NCI-H345 treated with DMSO at 0.1 percent for 48 hours (cell line): ENCODE results near the gene RAPGEF5.

Source experiments
- DNase-seq: peaks from one replicate; lab custom pipeline; 2025; ENCODE audit not compliant: unreplicated experiment; lab: John Stamatoyannopoulos, UW

The RAPGEF5 gene

GRCh38 chr7:22229148-22229547 lies 127.8 kb downstream of the RAPGEF5 start:
- no peak for DNase-seq

- no peak for DNase-seq
Measured at GRCh38 chr7:22223807-22224206, 133.1 kb downstream of the RAPGEF5 start.

DNA sequence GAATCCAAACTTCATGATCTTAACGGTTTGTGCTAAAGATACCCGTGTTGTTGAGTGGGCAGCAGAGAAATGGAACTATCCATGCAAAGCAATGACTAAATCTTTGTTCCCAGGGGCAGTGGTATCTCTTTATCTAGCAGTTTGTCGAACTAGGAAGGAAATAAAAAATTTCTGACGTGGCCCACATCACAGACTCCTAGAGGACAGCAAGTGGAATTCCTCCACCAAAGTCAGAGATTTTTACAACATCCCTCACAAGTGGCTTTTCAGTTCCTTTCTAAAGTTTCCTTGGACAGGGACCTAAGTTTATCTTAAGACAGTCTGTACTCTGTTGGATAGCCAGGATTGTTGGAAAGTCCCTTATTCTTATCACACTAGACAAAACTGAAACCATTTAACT lies 136.0 kb downstream of the RAPGEF5 start:
- no peak for DNase-seq

DNA sequence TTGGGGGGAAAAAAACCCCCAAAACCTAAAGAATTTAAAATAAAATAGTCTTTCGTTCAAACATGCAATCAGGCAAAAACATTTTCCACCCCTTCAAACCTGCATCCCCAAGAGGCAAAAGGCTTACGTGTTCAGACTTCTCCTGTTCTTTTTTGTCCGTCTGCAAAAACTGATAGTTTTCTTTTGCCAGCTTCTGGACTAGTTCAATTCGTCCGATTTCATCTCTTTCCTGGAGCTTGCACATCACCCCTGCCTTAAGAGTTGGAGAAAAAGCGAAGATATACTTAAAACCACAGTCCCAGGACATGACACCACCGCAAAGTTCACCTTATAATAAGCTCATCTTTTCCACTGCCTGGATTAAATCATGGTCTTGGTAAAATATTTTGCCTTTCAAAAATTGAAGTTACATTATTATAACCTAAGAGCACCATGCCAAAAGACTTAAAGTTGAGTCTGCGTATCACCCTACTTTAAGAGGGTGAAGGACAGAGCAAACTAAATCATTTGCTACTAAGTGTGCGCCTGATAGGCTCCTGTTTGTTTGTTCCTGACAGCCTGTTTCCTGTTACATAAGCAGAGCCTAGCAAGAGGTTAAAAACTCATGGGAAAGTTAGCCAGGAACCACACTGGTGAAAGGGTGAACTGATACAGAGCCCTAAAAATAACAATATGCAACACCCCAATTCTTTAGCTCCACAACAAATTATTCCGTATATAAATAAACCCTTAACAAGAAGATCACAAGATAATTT lies 137.0 kb downstream of the RAPGEF5 start:
- DNase-seq, result no peak

DNA sequence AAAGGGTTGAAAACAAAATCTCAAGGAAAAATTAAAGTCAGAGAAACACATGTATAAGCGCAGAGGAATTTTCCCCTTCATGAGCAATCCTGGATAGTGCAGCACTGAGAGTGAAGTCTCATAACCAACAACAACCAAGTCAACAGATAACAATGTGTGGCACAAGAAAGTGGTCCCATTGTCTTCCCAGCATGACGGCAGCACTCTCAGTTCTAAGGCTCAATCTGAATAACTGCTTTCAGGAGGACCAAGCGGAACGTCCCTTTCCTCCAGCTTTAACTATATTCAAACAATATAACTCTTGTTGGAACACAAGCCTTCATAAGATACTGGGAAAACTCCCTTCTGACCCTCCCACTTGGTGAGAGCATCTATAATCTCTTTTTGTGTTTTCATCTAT lies 137.9 kb downstream of the RAPGEF5 start:
- no peak for DNase-seq

DNA sequence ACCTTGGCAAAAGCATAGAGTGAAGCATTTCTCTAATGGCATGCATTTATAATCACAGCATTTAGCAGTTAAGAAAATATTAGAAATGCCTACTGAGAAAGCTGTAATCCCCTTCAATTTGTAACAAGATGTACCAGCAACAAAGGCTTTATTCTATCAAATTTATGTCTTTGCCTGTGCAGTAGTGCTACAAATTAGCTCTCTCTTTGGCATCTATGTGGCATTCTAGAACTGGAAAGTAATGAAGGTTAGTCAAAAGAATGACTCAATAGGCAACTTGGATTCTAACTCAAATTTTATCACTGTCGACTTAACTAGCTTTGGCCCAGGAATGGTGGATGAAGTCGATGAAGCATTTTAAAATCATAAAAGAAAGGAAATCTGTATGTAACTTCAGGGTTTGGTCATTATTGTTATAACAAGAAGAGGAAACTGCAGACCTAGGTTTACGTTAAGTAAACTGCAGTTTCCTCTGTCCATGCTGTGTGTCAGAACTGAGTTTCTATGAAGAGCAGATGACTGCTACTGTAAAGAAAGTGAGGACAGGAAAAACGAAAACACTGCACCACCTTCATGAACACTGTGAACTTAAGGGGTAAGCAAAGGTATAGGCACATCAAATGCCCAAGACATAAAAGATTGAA lies 140.0 kb downstream of the RAPGEF5 start:
- DNase-seq, result no peak

DNA sequence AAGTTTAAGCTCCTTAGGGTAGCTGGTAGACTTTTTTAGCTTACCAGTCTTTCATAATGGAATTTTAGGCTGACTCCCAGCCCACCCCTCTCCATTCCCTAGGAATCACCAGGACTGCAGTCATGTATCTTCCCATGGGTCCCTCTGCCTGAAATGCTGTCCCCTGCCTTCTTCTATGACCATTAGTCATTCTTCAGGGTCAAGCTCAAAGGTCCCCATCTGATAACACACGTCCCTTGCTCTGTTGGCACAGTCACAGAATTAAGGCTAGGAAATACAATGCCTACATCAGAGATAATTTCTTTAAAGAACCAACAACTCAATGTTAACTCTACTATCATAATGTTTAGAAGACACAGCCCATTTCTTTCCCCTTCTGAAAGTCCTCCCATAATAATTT lies 140.6 kb downstream of the RAPGEF5 start:
- DNase-seq, result no peak

- no peak for DNase-seq
Measured at GRCh38 chr7:22214000-22214399, 143.0 kb downstream of the RAPGEF5 start.

DNA sequence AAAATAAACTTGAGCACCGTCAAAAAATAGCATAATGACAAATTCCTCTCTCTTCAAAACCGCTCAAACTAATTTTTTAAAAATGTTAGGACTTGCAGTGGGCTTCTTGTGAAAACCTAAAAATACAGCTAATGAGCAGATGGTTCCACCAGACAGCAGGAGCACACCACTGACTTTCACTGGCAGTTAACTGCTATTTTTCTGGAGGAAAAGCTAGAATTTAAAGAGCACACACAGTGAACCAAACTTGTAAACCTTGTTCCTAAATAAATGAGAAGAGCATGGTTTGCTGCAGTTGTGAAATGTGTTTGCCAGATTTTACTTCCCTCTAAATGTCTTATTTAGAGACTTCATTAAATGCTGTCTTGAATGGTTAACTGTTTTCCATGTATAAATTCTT lies 143.9 kb downstream of the RAPGEF5 start:
- DNase-seq, result no peak

DNA sequence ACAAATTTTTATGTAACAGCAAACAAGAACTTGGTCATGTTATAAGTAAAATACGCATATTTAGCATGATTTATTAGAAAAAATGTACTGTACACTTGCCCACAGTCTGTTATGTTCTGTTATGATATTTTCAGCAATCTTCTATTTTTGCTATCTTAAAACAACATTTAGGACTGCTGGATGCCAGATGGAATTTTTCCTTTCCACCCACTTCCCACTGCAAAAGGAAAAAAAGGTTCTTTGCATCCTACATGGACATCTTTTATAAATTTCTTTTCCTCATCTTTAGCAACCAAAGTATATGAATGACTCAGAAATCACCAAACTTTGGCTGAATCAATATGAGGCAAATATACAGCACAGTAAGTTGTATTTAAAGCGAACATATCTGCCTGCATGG lies 146.0 kb downstream of the RAPGEF5 start:
- DNase-seq, result no peak

- DNase-seq, result no peak
Measured at GRCh38 chr7:22210355-22210754, 146.6 kb downstream of the RAPGEF5 start.

DNA sequence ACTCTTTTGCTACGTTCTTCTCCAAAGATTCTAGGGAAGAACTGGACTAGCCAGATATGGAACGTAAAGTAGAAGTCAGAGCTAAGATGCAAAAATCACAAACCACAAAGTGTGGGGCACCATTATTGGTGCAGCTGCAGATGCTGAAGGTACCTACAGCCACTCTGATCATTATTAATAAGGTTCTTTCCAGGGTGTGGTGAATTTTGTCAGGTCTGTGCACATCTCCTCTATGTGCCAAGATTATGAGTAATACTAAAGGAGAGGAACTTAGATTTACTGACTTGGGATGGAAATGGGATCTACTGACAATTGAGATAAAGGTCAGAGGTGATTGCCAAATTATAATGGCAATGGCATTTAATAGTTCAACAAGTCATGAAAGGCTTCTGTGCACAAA lies 148.2 kb downstream of the RAPGEF5 start:
- no peak for DNase-seq

GRCh38 chr7:22207724-22208225 lies 149.2 kb downstream of the RAPGEF5 start:
- no peak for DNase-seq

GRCh38 chr7:22205631-22206030 lies 151.3 kb downstream of the RAPGEF5 start:
- DNase-seq, result no peak

DNA sequence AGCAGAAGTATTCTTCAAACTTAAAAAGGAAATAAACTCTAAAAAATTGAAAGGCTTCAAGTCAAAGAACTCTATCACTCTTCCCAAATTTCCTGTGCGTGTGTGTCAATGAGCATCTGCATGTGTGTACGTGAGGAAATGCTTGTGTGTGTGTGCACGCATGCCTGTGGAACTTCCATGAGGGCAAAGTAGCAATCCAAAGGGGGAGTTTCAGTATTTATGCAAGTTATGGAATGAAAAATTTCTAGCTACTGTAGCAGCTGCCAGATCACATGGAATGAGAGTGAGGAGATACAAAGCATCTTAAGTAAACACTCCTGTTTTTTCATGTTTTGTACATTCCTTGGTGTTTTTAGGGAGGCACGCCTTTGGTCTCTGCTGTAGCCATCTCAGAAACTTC lies 152.6 kb downstream of the RAPGEF5 start:
- DNase-seq, result no peak

GRCh38 chr7:22202141-22202540 lies 154.8 kb downstream of the RAPGEF5 start:
- no peak for DNase-seq

- DNase-seq, result no peak
Measured at GRCh38 chr7:22201186-22201880, 155.6 kb downstream of the RAPGEF5 start.

DNA sequence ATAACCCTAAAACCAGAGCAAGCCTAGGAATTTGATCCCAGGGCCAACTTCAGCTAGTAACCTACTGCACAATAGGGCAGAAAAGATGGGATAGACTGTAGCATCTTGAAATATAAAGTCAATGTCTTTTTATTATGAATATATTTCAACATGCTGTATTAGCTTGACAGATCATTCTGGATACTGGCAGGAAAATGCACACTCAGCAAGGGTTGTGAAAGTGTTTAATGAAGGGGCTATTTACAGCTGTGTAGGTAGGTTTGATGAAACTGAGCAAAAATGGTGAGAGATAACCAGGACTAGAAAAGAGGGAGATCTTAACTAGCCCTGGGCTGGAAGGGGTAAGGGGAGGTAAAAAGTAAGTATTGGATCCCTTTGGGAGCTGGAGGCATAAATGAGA lies 156.2 kb downstream of the RAPGEF5 start:
- no peak for DNase-seq

DNA sequence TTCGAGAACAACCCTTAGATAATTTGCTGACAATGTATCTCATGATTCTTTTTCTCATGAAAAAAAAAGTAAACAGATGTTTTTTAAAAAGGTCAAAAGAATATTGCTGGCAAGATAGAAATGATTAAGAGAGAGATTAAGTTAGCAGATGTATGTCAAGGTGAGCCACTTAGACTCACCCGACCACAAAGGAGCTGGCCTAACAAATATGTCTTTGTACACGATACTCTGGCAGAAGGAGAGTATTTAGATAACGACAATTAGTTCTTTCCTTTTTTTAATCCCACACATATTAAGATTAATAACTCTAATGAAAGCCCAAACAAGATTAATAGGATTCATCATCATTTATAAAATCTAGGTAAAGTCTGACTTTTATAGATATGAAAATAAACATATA lies 156.7 kb downstream of the RAPGEF5 start:
- no peak for DNase-seq

GRCh38 chr7:22197376-22197775 lies 159.6 kb downstream of the RAPGEF5 start:
- no peak for DNase-seq

GRCh38 chr7:22196429-22196828 lies 160.5 kb downstream of the RAPGEF5 start:
- no peak for DNase-seq
